A549 (cell line): ENCODE data around the gene NAA16. TPM values are rescaled to one million over a fixed set of nuclear protein-coding genes. Genes with fewer than 3 reads are reported as not detected.

Experiments
- ATAC-seq, 2 experiments: fragments of 200-7000 bp in 1 of 2; fragments of >200 bp in 1 of 2; cut with Nextera tagmentation in 1 of 2; cut with Tn5 transposase in 1 of 2; 3 replicates each; pipeline versions ENCODE4 v1.8.0 to v1.9.1; 2018 to 2020; ENCODE audit warnings: mild to moderate bottlenecking in 1 of 2, moderate library complexity in 1 of 2
- CTCF ChIA-PET: fragments of 300-600 bp; sonication (Branson Sonifier 250); formaldehyde crosslinking; extraction: SDS; loops from one replicate; lab custom pipeline; 2021; ENCODE audit warnings: antibody characterized with exemption, inconsistent platforms; lab: Yijun Ruan, JAX
- POLR2A ChIA-PET: fragments of 350-600 bp; formaldehyde crosslinking; extraction: SDS; loops from one replicate; lab custom pipeline; 2021; ENCODE audit warnings: antibody characterized with exemption, inconsistent platforms; lab: Yijun Ruan, JAX
- DNase-seq, 2 experiments: peaks; one replicate each; pipeline versions ENCODE4 v3.0.0 to v3.0.0-alpha.2; 2011 to 2016; ENCODE audit warnings: low read depth in 1 of 2, low spot score in 1 of 2
- FAIRE-seq: peaks from 2 replicates; lab custom pipeline; 2011; peaks lifted over from hg19 to GRCh38; lab: Jason Lieb, UNC
- H3K27ac ChIP-seq, 2 experiments: fragments of >200 bp; sonication (Bioruptor Twin); formaldehyde crosslinking; 3 replicates each; pipeline ENCODE4 v1.5.1; 2016 to 2017
- H3K4me1 ChIP-seq: fragments of >200 bp; sonication (Bioruptor Twin); formaldehyde crosslinking; 3 replicates; pipeline ENCODE4 v1.6.1; 2016
- H3K4me2 ChIP-seq: fragments of >200 bp; sonication (Bioruptor Twin); formaldehyde crosslinking; 3 replicates; pipeline ENCODE4 v1.6.1; 2016
- H3K4me3 ChIP-seq: fragments of >200 bp; sonication (Bioruptor Twin); formaldehyde crosslinking; 3 replicates; pipeline ENCODE4 v1.5.1; 2016
- H3K9me3 ChIP-seq: fragments of >200 bp; sonication (Bioruptor Twin); formaldehyde crosslinking; 3 replicates; pipeline ENCODE4 v1.6.1; 2016
- BHLHE40 ChIP-seq: IDR thresholded peaks from 2 replicates; pipeline ENCODE4 v1.6.1; 2012; ENCODE audit warnings: low read depth, low read length, inconsistent platforms
- CEBPB ChIP-seq, 2 experiments: fragments of >200 bp in 1 of 2; sonication (Bioruptor Twin) in 1 of 2; formaldehyde crosslinking in 1 of 2; IDR thresholded peaks; 2 replicates each; pipeline ENCODE4 v1.6.1; 2012 to 2016
- CHD4 ChIP-seq: fragments of 200-600 bp; sonication (generic); IDR thresholded peaks from 2 replicates; pipeline ENCODE4 v1.6.1; 2016; ENCODE audit warnings: antibody characterized with exemption, mild to moderate bottlenecking, borderline replicate concordance
- FOSB ChIP-seq: fragments of 250-450 bp; sonication (Bioruptor Pico); IDR thresholded peaks from 2 replicates; pipeline ENCODE4 v1.5.0; 2020; ENCODE audit warnings: mild to moderate bottlenecking, moderate library complexity
- FOXS1 ChIP-seq: fragments of 250-450 bp; sonication (Bioruptor Pico); IDR thresholded peaks from 2 replicates; pipeline ENCODE4 v1.5.0; 2020; ENCODE audit warnings: mild to moderate bottlenecking, moderate library complexity
- JUNB ChIP-seq: fragments of >200 bp; sonication (Bioruptor Twin); formaldehyde crosslinking; IDR thresholded peaks from 2 replicates; pipeline ENCODE4 v1.6.1; 2016
- KDM1A ChIP-seq: fragments of 200-600 bp; sonication (generic); IDR thresholded peaks from 2 replicates; pipeline ENCODE4 v1.6.1; 2016; ENCODE audit warnings: low read depth, mild to moderate bottlenecking
- KDM5A ChIP-seq: fragments of 200-600 bp; sonication (generic); IDR thresholded peaks from 2 replicates; pipeline ENCODE4 v1.6.1; 2016; ENCODE audit warnings: antibody characterized with exemption, mild to moderate bottlenecking
- MAZ ChIP-seq: fragments of 150-350 bp; IDR thresholded peaks from 2 replicates; pipeline ENCODE4 v1.6.1; 2014; ENCODE audit warnings: antibody characterized with exemption, low read depth, low read length, borderline replicate concordance
- NPAS2 ChIP-seq: fragments of 250-450 bp; sonication (Bioruptor Pico); IDR thresholded peaks from 2 replicates; pipeline ENCODE4 v1.8.0; 2022; ENCODE audit warnings: mild to moderate bottlenecking, moderate library complexity, borderline replicate concordance
- NR3C1 ChIP-seq: fragments of >200 bp; sonication (Bioruptor Twin); formaldehyde crosslinking; IDR thresholded peaks from 3 replicates; pipeline ENCODE4 v1.6.1; 2017
- PBX3 ChIP-seq: IDR thresholded peaks from 2 replicates; pipeline ENCODE4 v1.6.1; 2012
- PHF8 ChIP-seq: fragments of 200-600 bp; sonication (generic); IDR thresholded peaks from 2 replicates; pipeline ENCODE4 v1.6.1; 2016; ENCODE audit warnings: low read depth, mild to moderate bottlenecking, antibody characterized with exemption, moderate library complexity, borderline replicate concordance
- POLR2A ChIP-seq: IDR thresholded peaks from 2 replicates; pipeline ENCODE4 v1.6.1; 2012; ENCODE audit warnings: mild to moderate bottlenecking, low read length
- RAD21 ChIP-seq, 2 experiments: fragments of >200 bp in 1 of 2; sonication (Bioruptor Twin) in 1 of 2; formaldehyde crosslinking in 1 of 2; IDR thresholded peaks in 1 of 2; conservative IDR thresholded peaks in 1 of 2; 2 replicates in 1 of 2; 3 replicates in 1 of 2; pipeline ENCODE4 v1.6.1; 2012 to 2018; ENCODE audit warnings: inconsistent platforms in 1 of 2
- REST ChIP-seq: fragments of 200-600 bp; sonication (generic); IDR thresholded peaks from 2 replicates; pipeline ENCODE4 v1.6.1; 2016; ENCODE audit warnings: antibody characterized with exemption, mild to moderate bottlenecking, moderate library complexity
- RFX5 ChIP-seq: fragments of 450-650 bp; IDR thresholded peaks from 2 replicates; pipeline ENCODE4 v1.7.1; 2014; ENCODE audit warnings: antibody characterized with exemption, mild to moderate bottlenecking, moderate library complexity
- RNF2 ChIP-seq: fragments of 200-600 bp; sonication (generic); IDR thresholded peaks from 2 replicates; pipeline ENCODE4 v1.6.1; 2016; ENCODE audit warnings: low read depth, mild to moderate bottlenecking, antibody characterized with exemption, moderate library complexity, borderline replicate concordance
- TP53 ChIP-seq: fragments of 250-450 bp; sonication (Bioruptor Pico); IDR thresholded peaks from 2 replicates; pipeline ENCODE4 v1.5.0; 2021; ENCODE audit warnings: mild to moderate bottlenecking, moderate library complexity
- WGBS: methylation state at CpG from one replicate; pipeline ENCODE4 v1.1.6; 2017; ENCODE audit errors: missing lambda C conversion rate; 5-methylcytosine and 5-hydroxymethylcytosine counted together
- polyA plus RNA-seq, 4 experiments: library from polyadenylated mRNA; depleted of rRNA in 3 of 4; stranded (reverse); fragments of >200 nt; fragmentation: RNase III in 1 of 4; extraction: RNeasy Plus Mini Kit Qiagen cat#74134 plus additional on column Dnase treatment in 1 of 4; gene quantifications; 2 replicates in 3 of 4; 3 replicates in 1 of 4; pipeline ENCODE4 v1.2.3, GENCODE V29; 2011 to 2017
- TF ChIP-seq, protein P1 (sequence below): fragments of 250-450 bp; sonication (Bioruptor Pico); IDR thresholded peaks from 2 replicates; pipeline ENCODE4 v1.5.0; 2021; ENCODE audit warnings: mild to moderate bottlenecking, moderate library complexity, borderline replicate concordance

The NAA16 gene
- polyA plus RNA-seq, 2 of the 4 experiments (the other 2 are of a cell fraction), result 10.5 to 18.8 TPM

DNA sequence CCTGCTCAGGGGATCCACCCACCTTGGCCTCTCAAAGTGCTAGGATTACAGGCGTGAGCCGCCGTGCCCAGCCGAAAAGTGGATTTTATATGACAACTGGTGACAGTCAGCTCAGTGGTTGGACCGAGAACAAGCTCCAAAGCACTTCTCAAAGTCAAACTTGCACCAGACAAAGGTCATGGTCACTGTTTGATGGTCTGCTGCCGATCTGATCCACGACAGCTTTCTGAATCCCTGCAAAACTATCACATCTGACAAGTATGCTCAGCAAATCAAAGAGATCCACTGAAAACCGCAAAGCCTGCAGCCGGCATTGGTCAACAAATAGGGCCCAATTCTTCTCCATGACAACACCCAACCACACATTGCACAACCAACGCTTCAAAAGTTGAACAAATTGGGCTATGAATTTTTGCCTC lies 21.6 kb upstream of the NAA16 start:
- ChIA-PET CTCF (no interaction called here), POLR2A (no interaction called here)
- H3K4me1 ChIP-seq, result peaks cover 19% of the 10 kb centered on the region
- H3K27ac ChIP-seq, result no peak overlapping the region
- WGBS, result 83% methylated on average over 10 of the region's 10 CpGs
- TF ChIP-seq KDM1A, result no peak
- 0 out of 4 replicates have a peak, but pooled peaks of 1 of the 2 experiments have one; percentile 6 for TF ChIP-seq CEBPB (IDR thresholded peaks at IDR 0.05)
- DNase-seq, result no peak
- no peak overlapping the region for H3K4me2 ChIP-seq
- no peak for FAIRE-seq
- ATAC-seq, result no peak
- H3K4me3 ChIP-seq, result no peak overlapping the region
- no peaks in the 10 kb centered on the region for H3K9me3 ChIP-seq

DNA sequence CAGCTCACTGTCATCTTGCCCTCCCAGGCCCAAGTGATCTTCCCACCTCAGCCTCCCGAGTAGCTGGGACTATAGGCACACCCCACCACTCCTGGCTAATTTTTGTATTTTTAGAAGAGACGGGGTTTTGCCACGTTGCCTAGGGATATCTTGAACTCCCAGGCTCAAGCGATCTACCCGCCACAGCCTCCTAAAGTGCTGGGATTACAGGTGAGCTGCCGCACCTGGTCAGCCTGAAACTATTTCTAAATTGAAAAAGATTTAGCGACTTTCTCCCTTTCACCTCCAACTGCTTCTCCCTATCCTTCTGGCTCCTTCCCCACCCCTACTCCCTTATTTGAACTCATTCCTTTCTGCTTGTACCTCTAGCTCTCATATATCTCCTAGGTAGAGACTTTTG lies 19.8 kb upstream of the NAA16 start:
- Histone ChIP-seq H3K4me2 (no peak overlapping the region), H3K27ac (no peak overlapping the region), H3K9me3 (no peaks in the 10 kb centered on the region), H3K4me1 (peaks cover 16% of the 10 kb centered on the region), H3K4me3 (no peak overlapping the region)
- FAIRE-seq (no peak), ATAC-seq (no peak), DNase-seq (no peak)
- POLR2A ChIA-PET, result no interaction called here
- WGBS, result 87% methylated on average over 7 of the region's 7 CpGs
- no peak for TF ChIP-seq PHF8
- TF ChIP-seq JUNB, result no peak
- no peak for TF ChIP-seq MAZ
- no peak for TF ChIP-seq PBX3
- TF ChIP-seq FOXS1 (CRISPR knock-in tag), result no peak
- no peak for TF ChIP-seq RNF2
- TF ChIP-seq, protein P1, sequence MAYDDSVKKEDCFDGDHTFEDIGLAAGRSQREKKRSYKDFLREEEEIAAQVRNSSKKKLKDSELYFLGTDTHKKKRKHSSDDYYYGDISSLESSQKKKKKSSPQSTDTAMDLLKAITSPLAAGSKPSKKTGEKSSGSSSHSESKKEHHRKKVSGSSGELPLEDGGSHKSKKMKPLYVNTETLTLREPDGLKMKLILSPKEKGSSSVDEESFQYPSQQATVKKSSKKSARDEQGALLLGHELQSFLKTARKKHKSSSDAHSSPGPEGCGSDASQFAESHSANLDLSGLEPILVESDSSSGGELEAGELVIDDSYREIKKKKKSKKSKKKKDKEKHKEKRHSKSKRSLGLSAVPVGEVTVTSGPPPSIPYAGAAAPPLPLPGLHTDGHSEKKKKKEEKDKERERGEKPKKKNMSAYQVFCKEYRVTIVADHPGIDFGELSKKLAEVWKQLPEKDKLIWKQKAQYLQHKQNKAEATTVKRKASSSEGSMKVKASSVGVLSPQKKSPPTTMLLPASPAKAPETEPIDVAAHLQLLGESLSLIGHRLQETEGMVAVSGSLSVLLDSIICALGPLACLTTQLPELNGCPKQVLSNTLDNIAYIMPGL (CRISPR knock-in tag), result no peak
- no peak for TF ChIP-seq NPAS2 (CRISPR knock-in tag)
- no peak for TF ChIP-seq RAD21 (conservative IDR thresholded peaks at IDR 0.05 in 1 of 2, IDR thresholded peaks at IDR 0.05 in 1 of 2)
- TF ChIP-seq FOSB, result no peak
- TF ChIP-seq RFX5, result no peak
- no peak for TF ChIP-seq KDM5A
- TF ChIP-seq CHD4, result no peak
- TF ChIP-seq NR3C1, result no peak
- no peak for TF ChIP-seq POLR2A
- no peak for TF ChIP-seq BHLHE40
- no peak for TF ChIP-seq REST
- TF ChIP-seq TP53 (CRISPR knock-in tag), result no peak
- CTCF ChIA-PET, result no interaction called here
